SK-MEL-5 (cell line): ENCODE measurements around the gene PARVB. TPM values are rescaled to one million over a fixed set of nuclear protein-coding genes. Genes with fewer than 3 reads are reported as not detected.

Experiments used
- DNase-seq: peaks from one replicate; pipeline ENCODE4 v3.0.0-alpha.2; 2016; ENCODE audit warnings: low read depth, low spot score
- in situ Hi-C: cut with HindIII; loops from 2 replicates; pipeline ENCODE4 v1.10.0; 2016; ENCODE audit warnings: low sequenced_read_pairs, high pct_unique_total_duplicates, low pct_unique_long_range_greater_than_20kb
- total RNA-seq: library from RNA; depleted of rRNA; stranded (reverse); fragments of >200 nt; shearing (Covaris generic); gene quantifications from 2 replicates; pipeline ENCODE4 v1.2.3, GENCODE V29; 2014; rRNA removed

The PARVB gene
- total RNA-seq, 1 experiment from 2014 or later: 164 TPM

DNA sequence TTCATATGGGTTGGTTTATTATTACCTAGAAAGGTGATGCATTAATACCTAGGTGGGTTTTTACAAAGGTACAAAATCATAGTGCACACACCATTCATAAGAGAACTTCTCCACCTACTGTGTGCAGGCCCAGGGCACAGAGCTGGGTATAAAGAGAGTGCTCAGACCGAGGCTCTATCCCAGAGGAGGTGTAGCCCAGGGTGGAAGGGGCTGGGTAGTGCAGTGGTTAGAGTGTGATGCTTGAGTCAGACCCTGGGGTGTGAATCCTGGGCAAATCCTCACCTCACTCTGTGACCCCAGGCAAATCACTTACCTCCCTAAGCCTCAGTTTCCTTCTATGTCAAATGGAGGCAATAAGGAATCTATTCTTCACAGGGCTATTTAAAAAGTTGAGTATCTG lies 188.8 kb downstream of the PARVB start:
- in situ Hi-C loops: no loop called here
- no peak for DNase-seq

DNA sequence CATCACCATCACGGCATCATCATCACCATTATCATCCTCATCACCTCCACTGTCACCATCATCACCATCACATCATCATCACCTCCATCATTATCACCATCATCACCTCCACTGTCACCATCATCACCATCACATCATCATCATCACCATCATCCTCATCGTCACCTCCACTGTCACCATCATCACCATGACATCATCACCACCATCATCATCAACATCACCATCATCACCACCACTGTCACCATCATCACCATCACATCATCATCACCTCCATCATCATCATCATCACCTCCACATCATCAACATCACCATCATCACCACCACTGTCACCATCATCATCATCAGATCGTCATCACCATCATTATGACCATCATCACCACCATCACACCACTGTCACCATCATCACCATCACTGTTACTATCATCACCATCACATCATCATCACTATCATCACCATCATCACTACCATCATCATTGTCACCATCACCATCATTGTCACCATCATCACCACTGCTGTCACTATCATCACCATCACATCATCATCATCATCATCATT lies 189.5 kb downstream of the PARVB start:
- no peak for DNase-seq
- in situ Hi-C loops: no loop called here

DNA sequence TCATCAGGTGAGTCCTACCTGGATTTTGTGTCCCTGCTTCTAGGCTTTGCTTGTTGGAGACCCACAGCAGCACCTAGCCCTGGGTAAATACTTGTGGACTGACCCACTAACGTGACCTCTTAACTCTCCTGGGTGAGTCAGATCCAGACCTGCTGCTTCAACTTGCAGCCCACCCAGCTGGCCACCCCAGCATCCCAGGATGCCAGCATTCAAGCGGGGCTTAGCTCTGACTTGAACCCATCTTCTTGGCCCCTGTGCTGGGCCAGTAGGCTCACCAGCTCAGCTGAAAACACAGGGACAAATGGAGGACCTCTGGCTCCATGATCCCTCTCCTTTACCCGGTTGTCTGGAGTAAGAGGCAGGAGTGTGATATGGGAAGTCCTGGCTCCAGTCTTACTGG lies 190.1 kb downstream of the PARVB start:
- no peak for DNase-seq
- in situ Hi-C loops: no loop called here

DNA sequence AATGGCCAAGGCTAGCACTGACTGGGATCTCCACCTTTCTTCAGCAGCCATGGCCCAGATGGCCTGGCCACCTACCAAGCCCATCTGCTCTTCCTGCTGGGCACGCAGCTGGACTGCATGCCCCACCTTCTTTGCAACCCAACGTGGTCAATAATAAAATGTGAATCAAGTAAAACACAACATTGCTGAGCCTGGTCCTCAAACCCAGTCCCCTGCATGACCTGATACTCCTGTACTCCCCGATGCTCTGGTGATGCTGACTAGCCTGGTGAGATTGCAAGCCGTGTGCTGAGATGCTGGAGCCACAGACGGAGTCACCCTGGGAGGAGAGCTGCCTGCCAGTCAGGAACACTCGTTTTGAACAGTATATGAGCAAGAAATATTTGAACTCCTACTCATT lies 190.7 kb downstream of the PARVB start:
- in situ Hi-C loops: no loop called here
- no peak for DNase-seq

DNA sequence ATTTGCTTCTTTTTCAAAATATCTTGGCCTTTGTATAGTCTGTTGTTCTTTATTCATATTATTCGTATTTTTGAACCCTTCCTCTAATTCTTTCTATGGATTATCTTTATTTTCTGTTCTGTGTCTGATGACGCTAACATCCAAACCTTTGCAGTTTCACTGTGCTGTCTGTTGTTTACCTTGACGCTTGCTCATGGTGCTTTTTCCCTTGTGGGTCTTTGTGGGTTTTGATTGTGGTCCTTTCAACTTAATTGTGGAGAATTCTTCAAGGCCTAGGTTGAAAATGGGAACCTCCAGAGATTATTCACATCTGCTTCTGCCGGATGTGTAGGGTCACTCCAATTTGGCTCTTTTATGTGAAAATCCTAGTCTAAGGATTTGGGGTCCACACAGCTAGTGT lies 191.2 kb downstream of the PARVB start:
- no peak for DNase-seq
- in situ Hi-C loops: no loop called here

DNA sequence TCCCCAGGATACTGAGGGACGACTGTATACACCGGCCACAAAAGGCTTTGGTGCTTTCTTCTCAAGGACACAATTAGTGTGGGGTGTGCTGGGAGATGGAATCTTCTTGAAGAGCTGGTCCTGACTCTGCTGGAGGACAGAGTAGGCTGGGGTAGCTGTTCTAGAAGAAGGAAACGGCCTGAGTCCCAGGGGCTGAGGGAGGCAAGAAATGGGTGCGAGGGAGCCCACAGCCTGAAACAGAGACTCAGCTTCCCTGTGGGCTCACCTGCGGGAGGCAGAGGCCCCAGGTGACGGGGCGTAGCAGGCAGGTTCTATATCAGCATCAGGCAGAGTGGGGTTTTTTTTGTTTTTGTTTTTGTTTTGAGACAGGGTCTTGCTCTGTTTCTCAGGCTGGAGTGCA lies 193.2 kb downstream of the PARVB start:
- in situ Hi-C loops: no loop called here
- DNase-seq: no peak

DNA sequence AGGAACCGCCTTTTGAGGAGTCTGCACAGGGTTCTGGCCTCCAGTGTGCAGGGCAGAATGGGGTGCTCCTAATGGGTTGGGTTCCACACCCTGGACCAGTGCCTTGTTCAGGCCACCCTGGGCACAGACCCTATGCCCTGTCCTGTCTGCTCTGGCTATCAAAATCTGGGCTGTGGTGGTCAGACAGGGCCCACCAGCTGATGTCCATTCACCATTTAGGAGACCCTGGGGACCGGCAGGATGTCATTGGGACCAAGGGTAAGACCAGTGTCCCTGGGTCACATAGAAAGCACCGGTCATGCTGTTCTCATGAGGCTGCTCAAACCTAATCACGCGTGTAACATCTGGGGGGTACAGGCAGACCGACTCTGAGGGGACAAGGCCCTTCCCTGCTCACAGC lies 194.0 kb downstream of the PARVB start:
- DNase-seq: no peak
- in situ Hi-C loops: no loop called here

DNA sequence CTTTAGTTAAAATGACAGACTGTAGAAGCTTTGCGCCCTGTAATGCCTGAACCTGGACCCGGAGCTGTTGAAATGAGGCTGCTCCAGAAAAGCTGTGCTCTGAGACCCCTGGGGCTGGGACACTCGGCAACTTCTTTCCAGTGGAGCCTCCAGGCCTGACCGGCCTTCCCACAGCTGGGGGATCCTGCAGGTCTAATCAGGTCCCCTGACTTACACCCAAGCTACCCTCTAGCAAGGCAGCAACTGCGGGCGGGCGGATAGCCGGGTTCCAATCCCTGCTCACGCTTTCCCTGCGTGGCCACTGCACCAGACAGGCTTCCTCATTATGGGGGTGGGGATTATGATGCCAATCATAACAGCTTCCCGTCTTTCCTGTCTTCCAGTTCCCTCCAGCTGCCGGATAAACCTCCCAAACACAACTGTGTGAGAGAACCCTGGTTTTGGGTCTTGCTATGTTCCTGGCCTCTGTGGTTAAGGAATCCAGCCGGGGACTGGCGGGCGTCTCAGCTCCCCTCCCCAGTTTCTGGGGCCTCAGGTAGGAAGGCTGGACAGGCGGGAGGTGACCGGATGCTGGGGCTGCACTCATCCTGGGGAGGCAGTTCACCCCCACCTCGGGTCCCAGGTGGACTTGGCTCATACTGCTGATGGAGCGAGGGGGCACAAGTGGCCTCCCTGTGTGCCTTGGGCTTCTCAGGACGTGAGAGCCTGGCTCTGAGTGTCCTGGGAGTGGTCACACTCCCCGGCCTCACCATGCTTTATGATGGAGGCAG lies 195.2 kb downstream of the PARVB start:
- in situ Hi-C loops: no loop called here
- no peak for DNase-seq

DNA sequence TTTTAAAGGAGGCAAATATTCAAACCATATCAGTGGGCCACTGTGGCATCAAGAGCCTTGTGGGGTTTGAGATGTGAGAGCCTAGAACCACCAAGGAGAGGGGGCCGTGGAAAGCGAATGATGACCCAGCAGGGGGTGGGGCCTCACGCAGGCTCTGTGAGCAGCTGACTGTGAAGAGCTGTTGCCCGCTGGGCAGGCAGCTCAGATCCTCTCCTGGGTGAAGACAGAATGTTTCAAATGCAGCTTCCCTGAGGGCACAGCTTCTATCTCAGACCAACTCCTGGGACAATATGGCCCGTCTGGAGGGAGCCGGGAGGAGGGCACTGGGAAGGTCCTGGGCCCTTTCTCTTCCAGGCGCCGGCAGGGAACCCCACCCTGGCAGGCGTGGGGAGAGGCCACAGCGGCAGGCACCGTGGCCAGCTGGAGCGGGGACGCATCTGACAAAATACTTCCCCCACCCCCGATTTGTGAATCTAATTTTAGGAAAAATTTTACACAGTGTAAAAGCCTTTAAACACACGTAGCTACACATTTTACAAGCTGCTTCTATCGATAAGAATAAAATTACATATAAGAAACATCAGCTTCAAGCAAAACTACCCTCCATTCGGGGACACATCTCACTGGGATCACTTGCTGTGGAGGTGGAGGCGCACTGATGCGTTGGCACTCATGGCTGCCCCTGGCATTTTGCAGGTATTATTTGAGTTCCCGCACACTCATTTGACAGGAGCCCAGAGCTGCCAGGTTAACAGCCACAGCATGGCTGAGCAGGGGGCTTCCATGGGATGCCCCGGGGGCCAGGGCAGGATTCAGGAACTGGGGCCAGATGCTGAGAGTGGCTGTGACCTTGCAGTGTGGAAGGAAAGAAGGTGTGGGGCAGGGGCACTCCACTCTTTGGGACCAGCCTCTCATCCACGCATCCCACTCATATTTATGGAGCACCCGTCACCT lies 196.9 kb downstream of the PARVB start:
- no peak for DNase-seq
- in situ Hi-C loops: no loop called here

DNA sequence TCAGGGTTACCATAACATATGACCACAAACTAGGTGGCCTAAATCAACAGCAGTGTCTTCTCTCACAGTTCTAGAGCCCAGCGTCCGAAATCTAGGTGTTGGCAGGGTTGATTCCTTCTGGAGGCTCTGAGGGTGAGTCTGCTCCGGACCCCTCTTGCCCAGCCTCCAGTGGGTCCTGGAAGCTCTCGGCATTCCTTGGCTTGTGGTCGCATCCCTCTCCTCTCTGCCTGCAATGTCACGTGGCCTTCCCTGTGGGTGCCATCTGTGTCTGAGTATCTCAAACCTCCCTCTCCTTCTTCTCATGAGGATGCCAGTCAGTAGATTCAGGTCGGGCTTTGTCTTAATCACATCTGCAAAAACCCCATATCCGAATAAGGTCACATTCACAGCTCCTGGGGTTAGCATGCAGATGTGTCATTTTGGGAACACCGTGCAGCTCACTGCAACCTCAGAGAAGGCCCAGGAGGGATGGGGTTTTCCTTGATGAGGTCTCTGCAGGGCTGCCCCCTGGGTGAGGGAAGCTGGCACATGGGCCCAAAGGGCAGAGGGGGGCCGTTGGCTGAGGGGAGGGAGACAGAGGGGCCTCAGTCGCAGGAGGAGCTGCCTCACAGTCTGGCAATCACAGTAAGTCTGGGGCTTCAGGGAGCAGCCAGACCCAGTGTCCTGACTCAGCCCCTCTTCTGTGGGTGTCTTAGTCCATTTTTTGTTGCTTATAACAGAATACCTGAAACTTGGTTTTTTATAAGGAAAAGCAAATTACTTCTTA lies 197.8 kb downstream of the PARVB start:
- DNase-seq: no peak
- in situ Hi-C loops: no loop called here

Other genes with a start within 250 kb of the PARVB start
- gene EFCAB6, start 212.0 kb upstream of the PARVB start, total RNA-seq: 0.29 and 0.55 TPM in 2 replicates
- gene SULT4A1, start 161.8 kb upstream of the PARVB start, total RNA-seq: 1.8 and 2.0 TPM in 2 replicates
- gene PNPLA5, start 132.3 kb upstream of the PARVB start, total RNA-seq: not detected in 2 replicates
- 11.1 and 12.5 TPM in 2 replicates for gene PNPLA3, start 100.5 kb upstream of the PARVB start, total RNA-seq
- gene SAMM50, start 68.9 kb upstream of the PARVB start, total RNA-seq: 94.8 and 103 TPM in 2 replicates
- 0.16 TPM in 1 of 2 replicates, not detected in the other for gene PARVG, start 156.6 kb downstream of the PARVB start, total RNA-seq